ENCODE measurements around the gene NCOA1.

- no peak for TF ChIP-seq ZNF8 (CRISPR knock-in tag; IDR thresholded peaks at IDR 0.05)
- no peak for TF ChIP-seq ZFP30 (CRISPR knock-in tag; IDR thresholded peaks at IDR 0.05)
- no peak for TF ChIP-seq GLIS3 (CRISPR knock-in tag; IDR thresholded peaks at IDR 0.05)
- TF ChIP-seq, protein P1, sequence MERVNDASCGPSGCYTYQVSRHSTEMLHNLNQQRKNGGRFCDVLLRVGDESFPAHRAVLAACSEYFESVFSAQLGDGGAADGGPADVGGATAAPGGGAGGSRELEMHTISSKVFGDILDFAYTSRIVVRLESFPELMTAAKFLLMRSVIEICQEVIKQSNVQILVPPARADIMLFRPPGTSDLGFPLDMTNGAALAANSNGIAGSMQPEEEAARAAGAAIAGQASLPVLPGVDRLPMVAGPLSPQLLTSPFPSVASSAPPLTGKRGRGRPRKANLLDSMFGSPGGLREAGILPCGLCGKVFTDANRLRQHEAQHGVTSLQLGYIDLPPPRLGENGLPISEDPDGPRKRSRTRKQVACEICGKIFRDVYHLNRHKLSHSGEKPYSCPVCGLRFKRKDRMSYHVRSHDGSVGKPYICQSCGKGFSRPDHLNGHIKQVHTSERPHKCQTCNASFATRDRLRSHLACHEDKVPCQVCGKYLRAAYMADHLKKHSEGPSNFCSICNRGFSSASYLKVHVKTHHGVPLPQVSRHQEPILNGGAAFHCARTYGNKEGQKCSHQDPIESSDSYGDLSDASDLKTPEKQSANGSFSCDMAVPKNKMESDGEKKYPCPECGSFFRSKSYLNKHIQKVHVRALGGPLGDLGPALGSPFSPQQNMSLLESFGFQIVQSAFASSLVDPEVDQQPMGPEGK (CRISPR knock-in tag; IDR thresholded peaks at IDR 0.05; ENCODE audit: borderline replicate concordance): no peak
- TF ChIP-seq ESRRG (CRISPR knock-in tag; IDR thresholded peaks at IDR 0.05): no peak
- TF ChIP-seq ZNF565 (CRISPR knock-in tag; conservative IDR thresholded peaks at IDR 0.05; ENCODE audit: low read depth): no peak
- no peak for TF ChIP-seq RARB (CRISPR knock-in tag; IDR thresholded peaks at IDR 0.05)
Observed at GRCh38 chr2:24652265-24653182, 161.5 kb downstream of the NCOA1 start.

All from SK-N-SH treated with all-trans-retinoic acid at 6 μM for 48 hours (cell line).